Tibial artery (tissue), 4 donors: ENCODE data around the gene BEAN1.
A peak's percentile ranks its signal among the peaks of the same experiment; 100 is the strongest.

ENCODE experiments used
- DNase-seq, 2 donors: peaks; one replicate each; pipeline ENCODE4 v3.0.0-alpha.2; 2019
- H3K27ac ChIP-seq, 2 donors: fragments of 200-600 bp; sonication (generic) in 1 of 2; 1 replicate in 1 of 2; 2 replicates in 1 of 2; pipeline ENCODE4 v1.5.1; 2018 to 2019; ENCODE audit warnings: mild to moderate bottlenecking in 1 of 2
- H3K27me3 ChIP-seq, 2 donors: fragments of 200-600 bp; sonication (generic) in 1 of 2; one replicate each; pipeline versions ENCODE4 v1.5.1 to v1.6.0; 2016 to 2019
- H3K36me3 ChIP-seq, 3 donors: fragments of 200-600 bp; sonication (generic) in 2 of 3; one replicate each; pipeline ENCODE4 v1.5.1; 2016 to 2019; ENCODE audit warnings: mild to moderate bottlenecking in 2 of 3
- H3K4me1 ChIP-seq, 4 donors: fragments of 200-600 bp; sonication (generic) in 2 of 4; 1 replicate in 3 of 4; 2 replicates in 1 of 4; pipeline ENCODE4 v1.5.1; 2016 to 2019
- H3K4me3 ChIP-seq, 2 donors: fragments of 200-600 bp; sonication (generic) in 1 of 2; 1 replicate in 1 of 2; 2 replicates in 1 of 2; pipeline ENCODE4 v1.5.1; 2018 to 2019; ENCODE audit warnings: mild to moderate bottlenecking in 2 of 2
- H3K9me3 ChIP-seq, 3 donors: fragments of 200-600 bp; sonication (generic) in 1 of 3; one replicate each; pipeline ENCODE4 v1.5.1; 2016 to 2019
- CTCF ChIP-seq, 2 experiments: fragments of 200-600 bp in 1 of 2; fragments of 450-650 bp in 1 of 2; IDR thresholded peaks; one replicate each; pipeline ENCODE4 v1.5.1; 2017 to 2019; ENCODE audit warnings: antibody characterized with exemption in 2 of 2, mild to moderate bottlenecking in 1 of 2, moderate library complexity in 1 of 2
- intact Hi-C: fragments of 100-400 bp; cut with DNase I; formaldehyde crosslinking; loops from one replicate; pipeline ENCODE4 v1.15.0; 2023; ENCODE audit warnings: low total_unique reads

BEAN1 gene

DNA sequence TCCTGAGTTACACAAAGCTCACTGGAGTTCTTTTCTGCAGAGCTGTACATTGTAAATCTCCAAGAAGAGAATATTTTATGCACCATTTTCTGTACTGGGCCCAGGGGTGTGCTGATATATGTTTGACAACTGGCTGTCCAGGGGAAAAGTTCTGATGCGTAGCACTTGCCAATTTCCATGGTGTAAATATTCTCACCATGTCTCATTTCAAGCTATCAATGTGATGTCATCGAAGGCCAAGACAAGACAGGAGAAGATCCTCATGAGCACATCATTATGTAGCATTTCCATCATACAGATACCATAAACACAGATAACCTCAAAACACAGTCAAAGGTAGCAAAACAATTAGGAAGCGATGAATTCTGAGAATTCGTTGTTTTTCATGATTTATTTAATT, 41.7 kb upstream of the BEAN1 start:
- Histone ChIP-seq H3K27ac (no peak overlapping the region), H3K27me3 (no peaks in the 10 kb centered on the region), H3K36me3 (peaks cover 0 to 16% (median 0%) of the 10 kb centered on the region in 3 donors), H3K4me3 (no peak overlapping the region), H3K4me1 (no peaks in the 10 kb centered on the region), H3K9me3 (no peaks in the 10 kb centered on the region)
- no peak for DNase-seq
- TF ChIP-seq CTCF (IDR thresholded peaks at IDR 0.05): no peak
- intact Hi-C loops: no loop called here

DNA sequence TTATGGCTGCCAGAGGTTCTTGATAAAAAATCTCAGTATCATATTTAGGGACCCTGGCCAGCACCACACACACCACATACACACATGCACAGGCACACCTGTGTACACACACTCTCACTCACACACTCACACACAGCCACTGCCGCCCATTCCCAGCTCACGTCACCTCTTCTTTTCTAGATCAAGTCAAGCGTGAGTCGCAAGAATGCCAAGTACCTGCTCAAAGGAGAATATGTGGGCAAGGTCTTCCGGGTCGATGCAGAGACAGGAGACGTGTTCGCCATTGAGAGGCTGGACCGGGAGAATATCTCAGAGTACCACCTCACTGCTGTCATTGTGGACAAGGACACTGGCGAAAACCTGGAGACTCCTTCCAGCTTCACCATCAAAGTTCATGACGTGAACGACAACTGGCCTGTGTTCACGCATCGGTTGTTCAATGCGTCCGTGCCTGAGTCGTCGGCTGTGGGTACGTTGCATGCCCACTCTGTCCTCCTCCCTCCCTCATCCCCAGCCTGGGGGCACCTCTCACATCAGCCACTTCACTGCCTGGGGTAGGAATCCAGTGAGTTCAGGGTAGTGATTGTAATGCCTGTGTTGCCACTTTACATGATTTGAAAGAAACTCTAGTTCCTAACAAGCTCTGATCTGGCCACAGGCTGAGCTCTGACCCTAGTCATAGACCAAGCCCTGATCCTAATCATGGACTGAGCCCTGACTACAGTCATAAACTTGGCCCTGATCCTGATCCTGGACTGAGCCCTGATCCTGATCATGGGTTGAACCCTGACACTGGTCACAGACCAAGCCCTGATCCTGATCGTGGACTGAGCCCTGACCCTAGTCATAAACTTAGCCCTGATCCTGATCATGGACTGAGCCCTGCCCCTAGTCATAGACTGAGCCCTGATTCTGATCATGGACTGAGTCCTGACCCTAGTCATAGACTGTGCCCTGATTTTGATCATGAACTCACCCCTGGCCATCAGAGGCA, 40.2 kb upstream of the BEAN1 start:
- peak; percentile 18 to 51 for DNase-seq
- H3K36me3 ChIP-seq: peaks cover 0 to 23% (median 0%) of the 10 kb centered on the region in 3 donors
- intact Hi-C loops: no loop called here
- no peak overlapping the region for H3K27ac ChIP-seq
- H3K27me3 ChIP-seq: no peaks in the 10 kb centered on the region
- H3K4me3 ChIP-seq: no peak overlapping the region
- H3K4me1 ChIP-seq: no peaks in the 10 kb centered on the region
- no peaks in the 10 kb centered on the region for H3K9me3 ChIP-seq
- TF ChIP-seq CTCF (IDR thresholded peaks at IDR 0.05): no peak

DNA sequence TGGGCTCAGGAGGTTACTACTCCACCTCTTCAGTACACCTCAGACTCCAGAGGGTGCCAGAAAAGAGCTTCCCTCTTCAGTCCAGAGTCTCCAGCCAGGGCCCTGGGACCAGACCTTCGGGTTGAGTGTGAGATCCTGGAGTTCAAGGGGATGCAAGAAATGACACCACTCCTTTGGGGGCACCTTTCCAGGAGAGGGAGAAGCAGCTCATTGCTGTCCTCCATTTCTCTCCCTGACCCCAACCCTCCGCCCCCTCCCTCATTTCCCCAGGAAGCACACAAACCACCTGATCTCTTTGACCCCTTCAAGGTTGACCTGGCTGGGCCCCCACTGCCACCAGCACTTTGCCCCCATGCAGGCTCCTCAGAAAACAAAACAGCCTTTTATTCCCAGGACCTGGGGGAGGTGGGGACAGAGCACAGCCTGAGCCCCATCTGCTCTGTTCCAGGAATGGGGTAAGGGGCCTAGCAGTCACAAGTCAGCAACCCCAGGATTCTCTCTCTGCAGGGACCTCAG, 39.2 kb upstream of the BEAN1 start:
- H3K4me1 ChIP-seq: no peaks in the 10 kb centered on the region
- no peak overlapping the region for H3K27ac ChIP-seq
- TF ChIP-seq CTCF (IDR thresholded peaks at IDR 0.05): no peak
- intact Hi-C loops: no loop called here
- no peak overlapping the region for H3K4me3 ChIP-seq
- H3K9me3 ChIP-seq: no peaks in the 10 kb centered on the region
- DNase-seq: peak; percentile 6 to 28
- H3K36me3 ChIP-seq: peaks cover 0 to 23% (median 0%) of the 10 kb centered on the region in 3 donors
- H3K27me3 ChIP-seq: no peaks in the 10 kb centered on the region

DNA sequence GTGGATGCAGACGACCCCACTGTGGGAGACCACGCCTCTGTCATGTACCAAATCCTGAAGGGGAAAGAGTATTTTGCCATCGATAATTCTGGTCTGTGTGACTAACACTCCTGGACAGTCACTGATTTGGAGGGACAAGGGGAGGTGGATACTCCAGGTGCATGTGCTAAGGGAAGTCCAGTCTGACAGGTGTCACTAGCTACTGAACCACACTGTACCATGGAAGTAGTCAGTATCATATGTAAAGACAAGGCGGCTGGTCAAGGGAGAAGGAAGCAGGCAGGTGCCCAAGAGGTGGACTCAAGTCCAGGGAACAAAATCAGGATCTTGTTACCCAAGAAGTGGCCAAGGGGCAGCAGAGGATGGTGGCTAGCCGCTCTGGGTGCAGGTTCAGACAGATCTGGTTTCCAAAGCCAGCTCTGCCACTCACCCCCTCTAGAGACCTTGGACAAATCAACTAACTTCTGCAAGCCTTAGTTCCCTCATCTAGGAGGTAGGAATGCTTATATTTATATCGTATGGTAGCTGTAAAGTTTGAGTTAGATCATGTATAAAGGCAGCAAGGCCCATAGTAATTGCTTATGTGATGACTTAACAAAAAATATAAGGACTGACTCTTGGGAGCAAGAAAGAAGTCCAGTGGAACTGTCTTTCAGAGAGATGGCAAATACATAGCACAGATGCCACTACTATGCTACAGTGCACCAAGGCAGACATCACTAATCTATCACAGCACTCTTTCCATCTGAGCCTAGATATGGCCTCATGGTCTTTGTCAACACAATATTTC, 38.5 kb upstream of the BEAN1 start:
- peak; percentile 7 to 12 for DNase-seq
- Histone ChIP-seq H3K27ac (no peak overlapping the region), H3K9me3 (no peaks in the 10 kb centered on the region), H3K4me1 (no peaks in the 10 kb centered on the region), H3K4me3 (no peak overlapping the region), H3K36me3 (peaks cover 0 to 23% (median 0%) of the 10 kb centered on the region in 3 donors), H3K27me3 (no peaks in the 10 kb centered on the region)
- intact Hi-C loops: no loop called here
- no peak for TF ChIP-seq CTCF (IDR thresholded peaks at IDR 0.05)

DNA sequence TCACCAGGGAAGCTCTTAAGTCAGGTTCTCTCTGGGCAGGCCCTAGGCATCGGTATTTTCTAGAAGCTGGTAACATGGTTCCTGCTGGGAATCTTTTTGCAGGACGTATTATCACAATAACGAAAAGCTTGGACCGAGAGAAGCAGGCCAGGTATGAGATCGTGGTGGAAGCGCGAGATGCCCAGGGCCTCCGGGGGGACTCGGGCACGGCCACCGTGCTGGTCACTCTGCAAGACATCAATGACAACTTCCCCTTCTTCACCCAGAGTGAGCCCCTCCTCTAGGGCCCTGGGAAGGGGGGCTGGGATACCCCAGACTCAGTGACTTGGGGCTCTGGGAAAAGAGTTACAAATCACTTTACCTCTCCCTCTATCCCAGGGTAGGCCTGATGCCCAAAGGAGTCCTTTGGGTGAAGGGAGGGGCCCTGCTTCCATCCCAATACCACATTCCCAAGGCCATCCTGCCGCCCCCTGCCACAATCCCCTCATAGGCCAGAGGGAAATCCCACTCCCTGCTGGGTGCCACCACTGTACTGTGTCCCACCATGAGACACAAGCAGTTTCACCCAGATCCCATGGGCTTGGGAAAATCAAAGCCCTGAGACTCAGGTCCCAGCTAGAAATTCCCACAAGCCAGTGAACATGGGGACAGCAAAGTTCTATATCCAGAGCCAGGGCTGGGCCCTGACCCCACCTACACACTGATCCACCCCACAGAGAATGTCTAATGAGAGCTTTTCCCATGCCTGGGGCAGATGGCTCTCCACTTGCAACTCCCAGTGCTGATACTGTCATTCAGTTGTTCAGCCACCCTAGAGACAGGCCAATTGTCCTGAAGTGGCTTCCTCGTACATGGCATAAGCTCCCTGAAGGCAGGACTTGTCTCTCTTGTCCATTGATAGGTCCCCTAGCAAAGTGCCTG, 37.6 kb upstream of the BEAN1 start:
- intact Hi-C loops: no loop called here
- Histone ChIP-seq H3K27me3 (no peaks in the 10 kb centered on the region), H3K4me1 (no peaks in the 10 kb centered on the region), H3K9me3 (no peaks in the 10 kb centered on the region), H3K27ac (no peak overlapping the region), H3K36me3 (peaks cover 0 to 23% (median 0%) of the 10 kb centered on the region in 3 donors), H3K4me3 (no peak overlapping the region)
- peak; percentile 6 to 42 for DNase-seq
- no peak for TF ChIP-seq CTCF (IDR thresholded peaks at IDR 0.05)
